ENCODE measurements around the gene ATG10. TPM values are rescaled to one million over a fixed set of nuclear protein-coding genes. Genes with fewer than 3 reads are reported as not detected.
A peak's percentile ranks its signal among the peaks of the same experiment; 100 is the strongest.

ATG10 gene
- polyA plus RNA-seq, 1 of the 3 experiments (the other 2 are of a cell fraction), result 3.2 TPM

- TF ChIP-seq, protein P1, sequence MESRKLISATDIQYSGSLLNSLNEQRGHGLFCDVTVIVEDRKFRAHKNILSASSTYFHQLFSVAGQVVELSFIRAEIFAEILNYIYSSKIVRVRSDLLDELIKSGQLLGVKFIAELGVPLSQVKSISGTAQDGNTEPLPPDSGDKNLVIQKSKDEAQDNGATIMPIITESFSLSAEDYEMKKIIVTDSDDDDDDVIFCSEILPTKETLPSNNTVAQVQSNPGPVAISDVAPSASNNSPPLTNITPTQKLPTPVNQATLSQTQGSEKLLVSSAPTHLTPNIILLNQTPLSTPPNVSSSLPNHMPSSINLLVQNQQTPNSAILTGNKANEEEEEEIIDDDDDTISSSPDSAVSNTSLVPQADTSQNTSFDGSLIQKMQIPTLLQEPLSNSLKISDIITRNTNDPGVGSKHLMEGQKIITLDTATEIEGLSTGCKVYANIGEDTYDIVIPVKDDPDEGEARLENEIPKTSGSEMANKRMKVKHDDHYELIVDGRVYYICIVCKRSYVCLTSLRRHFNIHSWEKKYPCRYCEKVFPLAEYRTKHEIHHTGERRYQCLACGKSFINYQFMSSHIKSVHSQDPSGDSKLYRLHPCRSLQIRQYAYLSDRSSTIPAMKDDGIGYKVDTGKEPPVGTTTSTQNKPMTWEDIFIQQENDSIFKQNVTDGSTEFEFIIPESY (IDR thresholded peaks at IDR 0.05; ENCODE audit: borderline replicate concordance, low read depth), result no peak
- TF ChIP-seq TAF1 (IDR thresholded peaks at IDR 0.05; ENCODE audit: borderline replicate concordance, low read depth, low read length), result no peak
- TF ChIP-seq TEAD4 (IDR thresholded peaks at IDR 0.05; ENCODE audit: borderline replicate concordance, insufficient read depth), result no peak
- TF ChIP-seq CHD2 (IDR thresholded peaks at IDR 0.05; ENCODE audit: low read length, partially characterized antibody), result no peak
- TF ChIP-seq USF1 (IDR thresholded peaks at IDR 0.05; ENCODE audit: borderline replicate concordance, low read depth), result no peak
- TF ChIP-seq POLR2AphosphoS5 (IDR thresholded peaks at IDR 0.05; ENCODE audit: low read depth, low read length), result no peak
- no peak for TF ChIP-seq YY1 (IDR thresholded peaks at IDR 0.05; ENCODE audit: low read depth)
These were observed 198.1 kb downstream of the ATG10 start (continued) for GRCh38 chr5:82169892-82170291.

DNA sequence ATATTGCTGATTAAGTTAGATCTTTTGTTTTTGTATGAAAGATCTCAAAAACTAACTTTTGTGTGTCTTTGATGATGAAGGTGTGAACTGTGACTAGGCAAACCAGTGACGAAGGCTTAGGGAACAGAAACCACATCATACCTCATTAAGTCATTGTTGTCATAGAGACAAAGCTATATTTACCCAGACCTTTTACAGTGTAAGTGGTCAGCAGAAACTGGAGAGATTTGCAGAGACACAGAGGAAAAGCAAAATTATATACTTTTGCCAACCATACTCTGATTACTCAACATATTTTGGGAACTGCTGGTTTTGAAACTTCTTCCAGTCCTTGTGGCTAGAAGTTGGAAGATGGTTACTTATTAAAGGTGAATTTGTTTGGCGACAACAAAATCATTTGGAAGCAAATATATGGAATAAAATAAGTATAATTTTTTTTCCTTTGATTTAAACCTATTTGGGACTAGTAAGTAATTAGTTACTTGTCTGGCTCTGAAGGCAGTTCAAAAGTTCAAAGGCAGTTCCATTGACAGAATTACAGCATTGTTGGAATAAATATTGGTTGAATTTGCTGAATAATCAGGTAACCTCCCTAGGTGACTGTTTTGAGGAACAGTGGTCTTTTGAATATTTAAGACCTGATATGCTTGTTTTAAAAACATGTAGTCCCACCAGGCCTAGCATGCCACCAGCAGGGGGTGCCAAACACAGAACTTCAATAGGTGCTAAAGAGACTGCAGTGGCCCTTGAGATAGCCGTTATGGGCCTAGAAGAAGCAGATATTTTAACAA, 202.5 kb downstream of the ATG10 start:
- CTCF ChIA-PET, result interaction anchor here (1.1 to 2.2 kb wide), 3 partner anchors 11 to 669 kb away, joined by 3 to 8 read pairs (median 5); no protein-coding TSS in a partner anchor
- H3K4me3 ChIP-seq (ENCODE audit: low read depth in 2 of 2, low read length in 1 of 2), result peak overlapping the region in 1 of 2 experiments; percentile 21; a peak in 1 of 4 replicates
- H3K4me2 ChIP-seq, result no peak overlapping the region
- peak; percentile 16 for DNase-seq
- POLR2A ChIA-PET, result no interaction called here
- no peaks in the 10 kb centered on the region for H3K27me3 ChIP-seq (ENCODE audit: insufficient read depth)
- no peak overlapping the region for H2AFZ ChIP-seq (ENCODE audit: low read depth)
- H3F3A ChIP-seq (replicated peaks; ENCODE audit: insufficient read depth), result no peaks in the 10 kb centered on the region
- no peak overlapping the region for H3K9ac ChIP-seq
- no peaks in the 10 kb centered on the region for H3K9me3 ChIP-seq
- TF ChIP-seq SMC3 (IDR thresholded peaks at IDR 0.05; ENCODE audit: low read depth, low read length) (peak; percentile 45), MXI1 (IDR thresholded peaks at IDR 0.05; ENCODE audit: low read depth, low read length) (no peak), CHD2 (IDR thresholded peaks at IDR 0.05; ENCODE audit: low read length, partially characterized antibody) (no peak), RAD21 (IDR thresholded peaks at IDR 0.05; ENCODE audit: low read length) (peak; percentile 51)
- TF ChIP-seq, protein P2, sequence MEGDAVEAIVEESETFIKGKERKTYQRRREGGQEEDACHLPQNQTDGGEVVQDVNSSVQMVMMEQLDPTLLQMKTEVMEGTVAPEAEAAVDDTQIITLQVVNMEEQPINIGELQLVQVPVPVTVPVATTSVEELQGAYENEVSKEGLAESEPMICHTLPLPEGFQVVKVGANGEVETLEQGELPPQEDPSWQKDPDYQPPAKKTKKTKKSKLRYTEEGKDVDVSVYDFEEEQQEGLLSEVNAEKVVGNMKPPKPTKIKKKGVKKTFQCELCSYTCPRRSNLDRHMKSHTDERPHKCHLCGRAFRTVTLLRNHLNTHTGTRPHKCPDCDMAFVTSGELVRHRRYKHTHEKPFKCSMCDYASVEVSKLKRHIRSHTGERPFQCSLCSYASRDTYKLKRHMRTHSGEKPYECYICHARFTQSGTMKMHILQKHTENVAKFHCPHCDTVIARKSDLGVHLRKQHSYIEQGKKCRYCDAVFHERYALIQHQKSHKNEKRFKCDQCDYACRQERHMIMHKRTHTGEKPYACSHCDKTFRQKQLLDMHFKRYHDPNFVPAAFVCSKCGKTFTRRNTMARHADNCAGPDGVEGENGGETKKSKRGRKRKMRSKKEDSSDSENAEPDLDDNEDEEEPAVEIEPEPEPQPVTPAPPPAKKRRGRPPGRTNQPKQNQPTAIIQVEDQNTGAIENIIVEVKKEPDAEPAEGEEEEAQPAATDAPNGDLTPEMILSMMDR (IDR thresholded peaks at IDR 0.05), result peak; percentile 75
- H4K20me1 ChIP-seq (ENCODE audit: insufficient read depth), result no peaks in the 10 kb centered on the region
- no peaks in the 10 kb centered on the region; the same call in 1 of the 2 replicates for H3K79me2 ChIP-seq (ENCODE audit: insufficient read depth)
- peaks cover 0 to 3% of the 10 kb centered on the region in 2 experiments for H3K36me3 ChIP-seq (replicated peaks in 1 of 2; ENCODE audit: control insufficient read depth in 1 of 2, insufficient read depth in 2 of 2, low read length in 1 of 2)
- H3K9me2 ChIP-seq, result no peaks in the 10 kb centered on the region
- H3K4me1 ChIP-seq (ENCODE audit: control insufficient read depth in 1 of 2, insufficient read depth in 2 of 2, low read depth in 1 of 2, low read length in 1 of 2), result 0 out of 4 replicates have a peak, but pooled peaks cover 0 to under 1% of the 10 kb centered on the region in 2 experiments
- 91% methylated on average over 3 of the region's 3 CpGs for WGBS (ENCODE audit: low lambda C conversion rate)
- peak overlapping the region in 1 of 2 experiments; percentile 49; a peak in 2 of 4 replicates for H3K27ac ChIP-seq (ENCODE audit: low read depth in 2 of 2, low read length in 1 of 2)
